ENCODE results near the gene TPPP2.
A peak's percentile ranks its signal among the peaks of the same experiment; 100 is the strongest.
"Not testable (repeated sequence)": the region's sequence is repeated elsewhere in the genome, so short reads cannot be mapped to it uniquely, and the experiment has no call there.

The TPPP2 gene

GRCh38 chr14:20982646-20983369 is 47.2 kb upstream of the TPPP2 start:
- no peak for ATAC-seq
- TF ChIP-seq TCF4 (CRISPR knock-in tag; IDR thresholded peaks at IDR 0.05; ENCODE audit: borderline replicate concordance) (no peak), ESRRG (CRISPR knock-in tag; IDR thresholded peaks at IDR 0.05) (no peak), ISL1 (CRISPR knock-in tag; IDR thresholded peaks at IDR 0.05) (no peak), ZNF8 (CRISPR knock-in tag; IDR thresholded peaks at IDR 0.05) (no peak), ZNF70 (CRISPR knock-in tag; IDR thresholded peaks at IDR 0.05) (no peak), TOX (CRISPR knock-in tag; IDR thresholded peaks at IDR 0.05; ENCODE audit: borderline replicate concordance) (no peak), BACH2 (CRISPR knock-in tag; IDR thresholded peaks at IDR 0.05; ENCODE audit: borderline replicate concordance) (no peak), RARB (CRISPR knock-in tag; IDR thresholded peaks at IDR 0.05) (no peak), POU6F1 (CRISPR knock-in tag; IDR thresholded peaks at IDR 0.05; ENCODE audit: borderline replicate concordance, low read depth) (no peak), CREB5 (CRISPR knock-in tag; IDR thresholded peaks at IDR 0.05; ENCODE audit: low read depth) (no peak), CSDC2 (CRISPR knock-in tag; IDR thresholded peaks at IDR 0.05) (no peak), ZFP30 (CRISPR knock-in tag; IDR thresholded peaks at IDR 0.05) (no peak), ARNTL (CRISPR knock-in tag; IDR thresholded peaks at IDR 0.05; ENCODE audit: borderline replicate concordance, low read depth) (no peak), ZNF565 (CRISPR knock-in tag; conservative IDR thresholded peaks at IDR 0.05; ENCODE audit: low read depth) (no peak), PPARA (CRISPR knock-in tag; IDR thresholded peaks at IDR 0.05; ENCODE audit: borderline replicate concordance) (no peak), GLIS3 (CRISPR knock-in tag; IDR thresholded peaks at IDR 0.05) (no peak), TSHZ2 (CRISPR knock-in tag; IDR thresholded peaks at IDR 0.05) (no peak), ZFP3 (CRISPR knock-in tag; IDR thresholded peaks at IDR 0.05) (no peak), CSRNP3 (CRISPR knock-in tag; IDR thresholded peaks at IDR 0.05) (no peak), PATZ1 (CRISPR knock-in tag; IDR thresholded peaks at IDR 0.05; ENCODE audit: borderline replicate concordance) (no peak)

GRCh38 chr14:20985650-20986049 is 44.4 kb upstream of the TPPP2 start:
- not testable (repeated sequence) for ATAC-seq

- ATAC-seq: peak; percentile 15; the same call in 1 of the 3 replicates
- TF ChIP-seq ZFP30 (CRISPR knock-in tag; IDR thresholded peaks at IDR 0.05) (no peak), CSRNP3 (CRISPR knock-in tag; IDR thresholded peaks at IDR 0.05) (no peak), CSDC2 (CRISPR knock-in tag; IDR thresholded peaks at IDR 0.05) (no peak), ZFP3 (CRISPR knock-in tag; IDR thresholded peaks at IDR 0.05) (no peak), POU6F1 (CRISPR knock-in tag; IDR thresholded peaks at IDR 0.05; ENCODE audit: borderline replicate concordance, low read depth) (no peak), ISL1 (CRISPR knock-in tag; IDR thresholded peaks at IDR 0.05) (no peak), BACH2 (CRISPR knock-in tag; IDR thresholded peaks at IDR 0.05; ENCODE audit: borderline replicate concordance) (no peak), PPARA (CRISPR knock-in tag; IDR thresholded peaks at IDR 0.05; ENCODE audit: borderline replicate concordance) (no peak), OSR1 (CRISPR knock-in tag; IDR thresholded peaks at IDR 0.05) (no peak), ZC3H10 (CRISPR knock-in tag; IDR thresholded peaks at IDR 0.05) (no peak), TOX (CRISPR knock-in tag; IDR thresholded peaks at IDR 0.05; ENCODE audit: borderline replicate concordance) (no peak)
These were observed 43.2 kb upstream of the TPPP2 start for GRCh38 chr14:20986811-20987210.

Measured in SK-N-SH treated with all-trans-retinoic acid at 6 μM for 48 hours (cell line).